ENCODE results near the gene CCDC137.

The CCDC137 gene

DNA sequence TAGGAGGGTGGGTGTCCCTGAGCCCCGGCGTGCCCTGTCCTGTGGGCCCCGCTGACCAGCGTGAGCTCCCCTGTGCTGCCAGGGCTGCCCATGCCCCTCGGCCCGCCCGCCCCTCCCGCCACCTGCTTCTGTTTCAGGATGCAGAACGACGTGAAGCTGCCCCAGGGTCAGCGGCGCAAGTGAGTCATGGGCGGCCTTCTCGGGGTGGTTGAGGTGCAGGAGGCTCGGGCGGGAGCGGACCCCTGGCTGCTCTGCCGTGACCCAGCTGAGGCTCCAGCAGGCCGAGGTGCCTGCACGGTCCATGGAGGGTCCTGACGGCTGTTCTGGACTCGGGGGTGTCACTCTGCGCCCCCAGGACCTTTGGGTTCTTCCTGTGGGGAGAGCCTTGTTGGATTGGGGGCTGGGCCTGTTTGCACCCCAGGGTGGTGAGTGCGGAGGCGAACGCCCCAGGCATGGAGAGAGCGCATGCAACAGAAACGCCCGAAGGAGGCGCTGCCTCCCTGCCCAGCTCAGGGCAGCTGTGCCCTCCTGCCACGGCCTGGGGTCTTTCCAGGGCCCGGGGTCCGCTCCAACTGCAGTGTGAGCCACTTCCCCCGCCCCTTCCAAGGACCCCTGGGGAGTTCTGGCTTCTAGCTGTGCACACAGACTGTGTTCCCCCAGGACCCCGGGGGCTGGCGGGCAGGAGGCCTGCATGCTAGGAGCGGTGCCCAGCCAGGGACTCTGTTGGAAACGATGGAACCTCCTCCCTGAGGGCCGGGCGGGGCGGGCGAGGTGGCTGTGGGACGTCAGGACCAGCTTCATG, 49.5 kb downstream of the CCDC137 start:
- no peak for DNase-seq (ENCODE audit: low spot score)

DNA sequence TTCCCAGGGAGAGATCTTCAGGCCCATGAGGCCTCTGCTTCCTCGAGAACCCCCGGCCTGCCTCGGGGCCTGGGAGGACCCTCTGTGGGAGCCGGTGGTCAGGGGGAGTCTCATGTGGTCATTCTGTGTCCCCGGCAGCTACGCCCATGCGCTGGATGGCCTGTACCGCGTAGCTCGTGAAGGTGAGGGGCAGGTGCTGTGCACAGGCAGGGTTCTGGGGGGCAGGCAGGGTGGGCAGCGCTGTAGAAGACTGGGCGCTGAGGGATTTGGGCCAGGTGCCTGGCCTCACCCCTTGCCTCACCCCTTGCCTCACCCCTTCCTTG, 50.1 kb downstream of the CCDC137 start:
- no peak for DNase-seq (ENCODE audit: low spot score)

DNA sequence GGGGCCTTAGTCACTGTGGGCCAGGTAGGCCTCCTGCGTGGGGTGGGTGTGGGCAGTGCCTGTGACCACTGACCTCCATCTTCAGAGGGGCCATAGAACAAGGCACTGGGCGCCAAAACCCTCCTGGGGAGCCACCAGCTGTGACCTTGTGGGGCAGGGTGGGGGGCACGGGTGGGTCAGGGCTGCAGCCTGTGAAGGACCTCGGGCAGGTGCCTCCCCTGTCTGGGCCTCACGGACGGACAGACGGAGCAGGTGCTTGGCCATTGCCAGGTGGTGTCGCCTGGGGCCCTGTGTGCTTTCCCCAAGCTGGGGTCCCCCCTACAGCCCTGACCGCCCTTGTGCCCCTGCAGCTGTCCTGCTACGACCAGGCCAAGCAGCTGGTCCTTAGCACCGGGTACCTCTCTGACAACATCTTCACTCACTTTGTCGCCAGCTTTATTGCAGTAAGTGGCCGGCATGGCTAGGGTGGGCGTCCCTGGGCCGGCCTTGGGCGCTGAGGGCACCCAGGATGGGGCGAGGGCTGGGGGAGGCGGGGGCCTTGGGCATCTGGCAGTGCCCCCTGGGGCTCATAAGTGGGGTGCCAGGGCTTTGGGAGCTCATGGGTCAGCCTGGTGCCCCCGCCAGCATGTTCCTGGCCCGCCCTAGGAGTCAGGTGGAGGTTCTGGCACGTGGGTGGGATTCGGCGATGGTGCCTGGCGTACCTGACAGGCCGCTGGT, 50.7 kb downstream of the CCDC137 start:
- no peak for DNase-seq (ENCODE audit: low spot score)

DNA sequence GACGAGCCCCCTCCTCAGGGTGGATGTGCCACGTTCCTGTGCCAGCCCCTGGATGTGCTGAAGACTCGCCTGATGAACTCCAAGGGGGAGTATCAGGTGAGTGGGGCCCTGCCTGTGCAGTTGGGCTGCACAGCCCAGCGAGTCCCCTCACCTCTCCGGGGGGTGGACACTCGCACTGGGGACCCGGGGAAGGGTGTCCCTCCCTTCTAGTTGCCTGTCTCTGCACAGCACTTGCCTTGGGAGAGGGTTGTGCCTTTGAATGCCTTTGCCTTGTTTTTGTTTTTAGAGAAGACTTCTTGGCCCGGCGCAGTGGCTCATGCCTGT, 51.2 kb downstream of the CCDC137 start:
- no peak for DNase-seq (ENCODE audit: low spot score)

DNA sequence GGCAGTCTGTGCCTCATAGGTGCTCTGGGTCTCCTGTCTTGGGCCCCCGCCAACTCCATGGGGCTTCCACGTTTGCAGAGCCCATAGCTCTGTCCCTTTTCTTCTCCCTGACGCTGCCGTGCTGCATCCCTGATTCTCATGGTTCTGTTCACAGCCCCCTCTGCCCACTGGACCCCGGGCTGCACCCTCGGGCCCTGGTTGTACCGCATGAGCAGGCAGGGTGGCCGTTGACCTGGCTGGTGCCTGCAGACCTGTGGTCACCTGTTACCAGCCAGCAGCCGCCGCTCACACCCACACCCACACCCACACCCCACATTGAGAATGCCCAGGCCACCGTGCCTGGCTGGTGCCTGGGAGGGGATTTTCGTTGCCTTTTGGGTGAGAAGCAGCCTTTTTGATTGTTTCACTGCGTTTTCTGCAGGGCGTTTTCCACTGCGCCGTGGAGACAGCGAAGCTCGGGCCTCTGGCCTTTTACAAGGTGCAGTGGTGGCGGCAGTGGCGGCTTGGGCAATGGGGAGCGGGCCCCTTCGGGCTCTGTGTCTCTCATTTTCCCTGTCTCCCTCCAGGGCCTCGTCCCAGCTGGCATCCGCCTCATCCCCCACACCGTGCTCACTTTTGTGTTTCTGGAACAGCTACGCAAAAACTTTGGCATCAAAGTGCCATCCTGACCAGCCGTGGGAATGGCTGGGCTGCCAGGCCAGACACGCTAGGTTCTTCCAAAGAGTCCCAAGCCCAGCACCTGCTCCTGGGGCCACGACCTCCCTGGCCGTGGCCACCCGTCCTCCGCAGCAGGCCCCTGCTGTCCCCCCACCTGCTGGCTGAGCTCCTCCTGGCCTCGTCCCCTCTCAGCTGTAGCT, 53.1 kb downstream of the CCDC137 start:
- no peak for DNase-seq (ENCODE audit: low spot score)

DNA sequence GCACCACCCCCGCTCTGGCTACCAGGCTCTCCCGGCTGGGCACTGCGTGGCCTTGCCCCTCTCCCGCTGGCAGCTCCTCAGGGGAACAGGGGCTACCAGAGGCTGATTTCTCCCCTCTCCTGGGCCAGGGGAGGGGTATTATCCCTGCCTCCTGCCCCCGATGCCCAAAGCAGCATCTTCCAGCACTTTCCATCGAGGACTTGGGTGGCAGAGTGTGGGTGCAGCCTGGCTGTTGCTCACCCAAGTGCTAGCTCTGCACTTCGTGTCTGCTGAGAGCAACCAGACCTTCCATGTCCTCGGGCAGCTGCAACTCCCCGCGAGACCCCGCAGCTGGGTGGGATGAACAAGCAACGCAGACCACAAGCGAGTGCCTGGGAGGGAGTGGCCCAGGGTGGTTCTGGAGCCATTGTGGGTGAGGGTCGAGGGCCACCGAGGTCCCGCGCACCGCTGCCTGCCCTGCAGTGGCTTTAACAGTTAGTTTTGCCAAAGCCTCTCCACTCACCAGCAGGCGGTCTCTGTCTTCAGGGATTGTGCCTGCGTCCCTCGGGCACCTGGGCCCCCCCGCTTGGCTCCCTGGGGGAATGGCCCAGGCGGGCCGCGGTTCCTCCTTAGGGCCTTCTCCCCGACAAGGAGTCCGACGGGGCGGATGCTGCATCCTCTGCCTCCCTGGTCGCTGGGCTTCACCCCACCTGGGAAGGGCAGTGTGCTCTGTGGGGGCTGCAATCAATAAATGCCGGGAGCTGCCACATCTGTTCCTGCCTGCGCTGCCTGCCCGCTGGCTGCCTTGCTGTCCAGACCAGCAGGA, 53.9 kb downstream of the CCDC137 start:
- DNase-seq (ENCODE audit: low spot score) = no peak

DNA sequence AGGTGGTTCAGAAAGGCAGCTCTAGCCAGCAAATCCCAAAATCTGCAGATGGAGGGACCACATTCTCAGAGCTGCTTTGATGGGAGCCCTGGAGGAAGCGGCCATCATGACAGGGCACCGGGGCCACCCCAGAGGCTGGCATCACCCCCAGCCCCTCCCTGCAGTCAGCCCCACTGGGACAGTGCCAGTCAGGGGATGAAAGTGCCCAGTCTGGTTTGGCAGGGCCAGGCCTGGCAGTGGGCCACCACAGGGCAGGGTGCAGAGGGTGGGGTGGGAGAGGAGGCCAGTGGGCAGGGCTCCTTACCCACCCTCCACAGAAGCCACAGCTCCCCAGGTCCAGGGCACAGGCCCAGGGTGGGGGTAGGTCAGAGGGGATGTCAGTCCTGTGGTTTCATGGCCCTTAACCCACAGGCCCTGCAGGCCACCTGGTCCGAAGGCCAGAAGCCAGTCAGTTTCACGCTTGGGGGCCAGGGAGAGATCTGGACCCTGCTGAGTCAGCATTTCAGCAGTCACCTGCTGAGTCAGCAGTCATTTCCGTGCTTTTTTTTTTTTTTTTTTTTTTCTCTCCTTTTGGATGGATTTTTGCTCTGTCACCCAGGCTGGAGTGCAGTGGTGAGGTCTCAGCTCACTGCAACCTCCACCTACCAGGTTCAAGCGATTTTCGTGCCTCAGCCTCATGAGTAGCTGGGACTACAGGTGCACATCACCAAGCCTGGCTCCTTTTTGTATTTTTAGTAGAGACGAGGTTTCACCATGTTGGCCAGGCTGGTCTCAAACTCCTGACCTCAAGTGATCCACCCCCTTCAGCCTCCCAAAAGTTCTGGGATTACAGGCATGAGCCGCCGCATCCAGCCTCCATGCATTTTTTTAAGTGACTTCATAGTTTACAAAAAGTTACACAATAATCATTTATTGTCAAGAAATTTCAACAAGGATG, 55.9 kb downstream of the CCDC137 start:
- no peak for DNase-seq (ENCODE audit: low spot score)
